Measurements from ENCODE around the gene RPUSD2.

The RPUSD2 gene

GRCh38 chr15:40555876-40556275 is 13.2 kb upstream of the RPUSD2 start:
- TF ChIP-seq CTCF (IDR thresholded peaks at IDR 0.05) = no peak
- Histone ChIP-seq H3K9me3 (no peaks in the 10 kb centered on the region), H3K27me3 (no peaks in the 10 kb centered on the region), H3K4me1 (no peaks in the 10 kb centered on the region), H3K27ac (no peak overlapping the region), H3K4me3 (no peak overlapping the region), H3K36me3 (peaks cover 14 to 45% (median 42%) of the 10 kb centered on the region in 3 donors)
- no peak for DNase-seq
- intact Hi-C loops (cut with DNase I; ENCODE audit: low total_unique reads) = no loop called here

DNA sequence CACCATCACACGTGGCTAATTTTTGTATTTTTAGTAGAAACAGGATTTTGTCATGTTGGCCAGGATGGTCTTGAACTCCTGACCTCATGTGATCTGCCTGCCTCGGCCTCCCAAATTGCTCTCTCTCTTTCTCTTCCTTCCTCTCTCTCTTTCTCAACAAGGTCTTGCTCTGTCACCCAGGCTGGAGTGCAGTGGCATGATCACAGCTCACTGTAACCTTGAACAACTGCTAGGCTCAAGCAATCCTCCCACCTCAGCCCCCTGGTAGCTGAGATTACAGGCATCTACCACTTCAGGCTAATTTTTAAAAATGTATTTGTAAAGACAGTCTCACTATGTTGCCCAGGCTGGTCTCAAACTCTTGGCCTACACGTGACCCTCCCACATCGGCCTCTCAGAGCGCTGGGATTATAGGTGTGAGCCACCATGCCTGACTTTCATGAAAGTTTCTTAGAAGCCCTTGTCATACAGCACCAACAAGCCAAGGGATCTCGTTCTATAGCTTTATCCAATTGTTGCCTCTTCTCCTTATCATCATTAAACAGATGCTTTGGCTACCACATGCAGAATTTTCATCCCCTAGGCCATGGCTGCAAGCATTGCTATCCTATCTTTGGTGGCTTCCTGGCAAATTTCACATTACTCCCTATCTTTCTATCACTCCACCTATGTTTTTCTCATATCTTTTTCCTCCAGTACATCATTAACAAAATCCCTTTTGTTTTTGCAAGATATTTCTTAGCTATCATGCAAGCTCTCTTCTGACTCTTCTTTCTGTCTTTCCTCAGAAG is 10.0 kb upstream of the RPUSD2 start:
- Histone ChIP-seq H3K4me3 (no peak overlapping the region), H3K36me3 (peaks cover 5 to 45% (median 32%) of the 10 kb centered on the region in 3 donors), H3K27ac (no peak overlapping the region), H3K9me3 (no peaks in the 10 kb centered on the region), H3K4me1 (peaks cover 0 to 12% (median 1%) of the 10 kb centered on the region in 4 donors), H3K27me3 (no peaks in the 10 kb centered on the region)
- no peak for TF ChIP-seq CTCF (IDR thresholded peaks at IDR 0.05)
- no peak for DNase-seq
- intact Hi-C loops (cut with DNase I; ENCODE audit: low total_unique reads) = no loop called here

- DNase-seq = no peak
- Histone ChIP-seq H3K4me1 (peaks cover 0 to 19% (median 4%) of the 10 kb centered on the region in 4 donors), H3K36me3 (peaks cover 0 to 15% (median 9%) of the 10 kb centered on the region in 3 donors), H3K27me3 (no peaks in the 10 kb centered on the region), H3K27ac (no peak overlapping the region), H3K9me3 (no peaks in the 10 kb centered on the region), H3K4me3 (no peak overlapping the region)
- no peak for TF ChIP-seq CTCF (IDR thresholded peaks at IDR 0.05)
- intact Hi-C loops (cut with DNase I; ENCODE audit: low total_unique reads) = loop anchor here (10.0 kb wide), 1 partner anchor 118 kb away; the partner anchor contains the start of gene BAHD1
These were observed 6.4 kb upstream of the RPUSD2 start for GRCh38 chr15:40562691-40563090.

- no peak for TF ChIP-seq CTCF (IDR thresholded peaks at IDR 0.05)
- intact Hi-C loops (cut with DNase I; ENCODE audit: low total_unique reads) = loop anchor here (10.0 kb wide), 1 partner anchor 119 kb away; the partner anchor contains the start of gene BAHD1
- Histone ChIP-seq H3K9me3 (no peaks in the 10 kb centered on the region), H3K36me3 (peaks cover 0 to 15% (median 9%) of the 10 kb centered on the region in 3 donors), H3K4me1 (peaks cover 0 to 21% (median 6%) of the 10 kb centered on the region in 4 donors), H3K27me3 (no peaks in the 10 kb centered on the region), H3K4me3 (no peak overlapping the region), H3K27ac (no peak overlapping the region)
- DNase-seq = no peak
These were observed 5.7 kb upstream of the RPUSD2 start for GRCh38 chr15:40563426-40563825.

- Histone ChIP-seq H3K4me3 (peak within 1 kb of the TSS; percentile 77 to 89), H3K9me3 (no peaks in the 10 kb centered on the region), H3K27ac (peak within 1 kb of the TSS; percentile 93 to 97), H3K27me3 (no peaks in the 10 kb centered on the region), H3K36me3 (peaks cover 0 to 15% (median 9%) of the 10 kb centered on the region in 3 donors), H3K4me1 (peaks cover 0 to 25% (median 10%) of the 10 kb centered on the region in 4 donors)
- intact Hi-C loops (cut with DNase I; ENCODE audit: low total_unique reads) = loop anchor here (10.0 kb wide), 1 partner anchor 120 kb away; the partner anchor contains the start of gene BAHD1
- DNase-seq = peak; percentile 99
- no peak for TF ChIP-seq CTCF (IDR thresholded peaks at IDR 0.05)
These were observed 4.3 kb upstream of the RPUSD2 start, which contains the start of gene CCDC32 for GRCh38 chr15:40564591-40565332. CCDC32 (minus strand) TSS chr15:40565042; CDS start chr15:40563015, 2,027 bp downstream.
